ENCODE data around the gene RALGAPB.

DNA sequence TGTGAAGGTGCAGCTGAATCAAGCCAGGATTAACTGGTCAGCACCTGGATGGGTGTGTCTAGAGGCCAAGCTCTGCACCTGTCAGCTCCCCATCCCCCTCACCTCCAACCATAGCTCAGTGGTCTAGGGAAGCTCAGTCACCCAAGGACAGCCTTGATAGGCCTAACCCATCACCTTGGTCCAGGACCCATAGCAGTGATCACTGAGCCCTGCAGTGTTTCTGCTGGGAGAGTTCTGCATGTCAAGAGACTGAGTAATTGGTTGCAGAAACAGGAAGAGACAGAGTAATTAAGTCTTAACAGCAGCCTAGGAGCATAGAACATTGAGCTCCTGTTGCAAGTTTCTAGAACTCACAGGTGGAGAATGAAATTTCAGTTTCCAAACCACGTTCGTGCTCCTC is 18.7 kb upstream of the RALGAPB start:
- TF ChIP-seq, protein P1, sequence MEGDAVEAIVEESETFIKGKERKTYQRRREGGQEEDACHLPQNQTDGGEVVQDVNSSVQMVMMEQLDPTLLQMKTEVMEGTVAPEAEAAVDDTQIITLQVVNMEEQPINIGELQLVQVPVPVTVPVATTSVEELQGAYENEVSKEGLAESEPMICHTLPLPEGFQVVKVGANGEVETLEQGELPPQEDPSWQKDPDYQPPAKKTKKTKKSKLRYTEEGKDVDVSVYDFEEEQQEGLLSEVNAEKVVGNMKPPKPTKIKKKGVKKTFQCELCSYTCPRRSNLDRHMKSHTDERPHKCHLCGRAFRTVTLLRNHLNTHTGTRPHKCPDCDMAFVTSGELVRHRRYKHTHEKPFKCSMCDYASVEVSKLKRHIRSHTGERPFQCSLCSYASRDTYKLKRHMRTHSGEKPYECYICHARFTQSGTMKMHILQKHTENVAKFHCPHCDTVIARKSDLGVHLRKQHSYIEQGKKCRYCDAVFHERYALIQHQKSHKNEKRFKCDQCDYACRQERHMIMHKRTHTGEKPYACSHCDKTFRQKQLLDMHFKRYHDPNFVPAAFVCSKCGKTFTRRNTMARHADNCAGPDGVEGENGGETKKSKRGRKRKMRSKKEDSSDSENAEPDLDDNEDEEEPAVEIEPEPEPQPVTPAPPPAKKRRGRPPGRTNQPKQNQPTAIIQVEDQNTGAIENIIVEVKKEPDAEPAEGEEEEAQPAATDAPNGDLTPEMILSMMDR (IDR thresholded peaks at IDR 0.05 in 8 of 11, conservative IDR thresholded peaks at IDR 0.05 in 3 of 11) = no peak
- no peak for TF ChIP-seq POLR2A (IDR thresholded peaks at IDR 0.05)

Measured in spleen (tissue), 7 donors.